ENCODE data around the gene FAM193A.

The FAM193A gene

GRCh38 chr4:2688281-2688680 is 151.8 kb downstream of the FAM193A start:
- DNase-seq (ENCODE audit: low read depth in 2 of 2, low spot score in 1 of 2): no peak

- no peak for DNase-seq (ENCODE audit: low read depth in 2 of 2, low spot score in 1 of 2)
Observed at GRCh38 chr4:2688697-2689096, 152.2 kb downstream of the FAM193A start.

- DNase-seq (ENCODE audit: low read depth in 2 of 2, low spot score in 1 of 2): no peak
Observed at GRCh38 chr4:2689114-2689513, 152.7 kb downstream of the FAM193A start.

- no peak for DNase-seq (ENCODE audit: low read depth in 2 of 2, low spot score in 1 of 2)
Observed at GRCh38 chr4:2689825-2690700, 153.6 kb downstream of the FAM193A start.

GRCh38 chr4:2691313-2691712 is 154.9 kb downstream of the FAM193A start:
- no peak for DNase-seq (ENCODE audit: low read depth in 2 of 2, low spot score in 1 of 2)

- no peak for DNase-seq (ENCODE audit: low read depth in 2 of 2, low spot score in 1 of 2)
Observed at GRCh38 chr4:2691952-2692435, 155.5 kb downstream of the FAM193A start.

GRCh38 chr4:2694691-2695090 is 158.2 kb downstream of the FAM193A start:
- no peak for DNase-seq (ENCODE audit: low read depth in 2 of 2, low spot score in 1 of 2)

- no peak for DNase-seq (ENCODE audit: low read depth in 2 of 2, low spot score in 1 of 2)
Observed at GRCh38 chr4:2695346-2696060, 159.1 kb downstream of the FAM193A start.

GRCh38 chr4:2696423-2696822 is 160.0 kb downstream of the FAM193A start:
- no peak for DNase-seq (ENCODE audit: low read depth in 2 of 2, low spot score in 1 of 2)

GRCh38 chr4:2697995-2698414 is 161.6 kb downstream of the FAM193A start:
- DNase-seq (ENCODE audit: low read depth in 2 of 2, low spot score in 1 of 2): no peak

GRCh38 chr4:2698504-2698903 is 162.1 kb downstream of the FAM193A start:
- no peak for DNase-seq (ENCODE audit: low read depth in 2 of 2, low spot score in 1 of 2)

- DNase-seq (ENCODE audit: low read depth in 2 of 2, low spot score in 1 of 2): no peak
Observed at GRCh38 chr4:2698951-2699505, 162.6 kb downstream of the FAM193A start.

- no peak for DNase-seq (ENCODE audit: low read depth in 2 of 2, low spot score in 1 of 2)
Observed at GRCh38 chr4:2699534-2699933, 163.1 kb downstream of the FAM193A start.

- no peak for DNase-seq (ENCODE audit: low read depth in 2 of 2, low spot score in 1 of 2)
Observed at GRCh38 chr4:2700031-2700430, 163.6 kb downstream of the FAM193A start.

GRCh38 chr4:2702361-2702760 is 165.9 kb downstream of the FAM193A start:
- no peak for DNase-seq (ENCODE audit: low read depth in 2 of 2, low spot score in 1 of 2)

GRCh38 chr4:2702770-2703169 is 166.3 kb downstream of the FAM193A start:
- no peak for DNase-seq (ENCODE audit: low read depth in 2 of 2, low spot score in 1 of 2)

GRCh38 chr4:2712261-2712842 is 175.9 kb downstream of the FAM193A start:
- no peak for DNase-seq (ENCODE audit: low read depth in 2 of 2, low spot score in 1 of 2)

- DNase-seq (ENCODE audit: low read depth in 2 of 2, low spot score in 1 of 2): no peak
Observed at GRCh38 chr4:2713337-2713736, 176.9 kb downstream of the FAM193A start.

- DNase-seq (ENCODE audit: low read depth in 2 of 2, low spot score in 1 of 2): no peak
Observed at GRCh38 chr4:2714061-2714770, 177.8 kb downstream of the FAM193A start.

GRCh38 chr4:2714918-2715317 is 178.5 kb downstream of the FAM193A start:
- DNase-seq (ENCODE audit: low read depth in 2 of 2, low spot score in 1 of 2): no peak

GRCh38 chr4:2715426-2715825 is 179.0 kb downstream of the FAM193A start:
- no peak for DNase-seq (ENCODE audit: low read depth in 2 of 2, low spot score in 1 of 2)

Data from stimulated activated CD8-positive, alpha-beta memory T cell treated with anti-CD3 and anti-CD28 coated beads, Interleukin-4, amount 100 ng/mL, for 1 hour (primary cell).